C4-2B (cell line): ENCODE data around the gene B3GALT4.

ENCODE experiments used
- H3K27ac ChIP-seq: fragments of 450-650 bp; 2 replicates; pipeline ENCODE4 v1.5.1; 2017
- CTCF ChIP-seq: fragments of 450-650 bp; conservative IDR thresholded peaks from 2 replicates; pipeline ENCODE4 v1.5.1; 2017; ENCODE audit warnings: mild to moderate bottlenecking
- ZFX ChIP-seq: fragments of 450-650 bp; IDR thresholded peaks from 2 replicates; pipeline ENCODE4 v1.6.1; 2017

Gene B3GALT4

GRCh38 chr6:33304216-33304615 is 27.3 kb downstream of the B3GALT4 start:
- no peak overlapping the region for H3K27ac ChIP-seq
- TF ChIP-seq ZFX = no peak
- TF ChIP-seq CTCF = no peak

GRCh38 chr6:33305052-33305451 is 28.1 kb downstream of the B3GALT4 start:
- no peak overlapping the region for H3K27ac ChIP-seq
- no peak for TF ChIP-seq ZFX
- TF ChIP-seq CTCF = no peak

- TF ChIP-seq CTCF (no peak), ZFX (no peak)
- no peak overlapping the region for H3K27ac ChIP-seq
Measured at GRCh38 chr6:33306356-33306755, 29.4 kb downstream of the B3GALT4 start.

- peak overlapping the region; percentile 93 for H3K27ac ChIP-seq
- TF ChIP-seq ZFX = no peak
Measured at GRCh38 chr6:33312361-33313104, 35.6 kb downstream of the B3GALT4 start.

GRCh38 chr6:33313105-33313708 is 36.3 kb downstream of the B3GALT4 start:
- H3K27ac ChIP-seq = peak overlapping the region; percentile 93
- no peak for TF ChIP-seq ZFX
- no peak for TF ChIP-seq CTCF

GRCh38 chr6:33313709-33314514 is 37.0 kb downstream of the B3GALT4 start, which contains the start of gene TAPBP:
Gene TAPBP (minus strand): TSS chr6:33314078. CDS start chr6:33314041, 37 bp downstream.
- H3K27ac ChIP-seq = peak within 1 kb of the TSS; percentile 93
- TF ChIP-seq CTCF (no peak), ZFX (peak; percentile 68; the same call in 1 of the 2 replicates)

GRCh38 chr6:33314515-33314942 is 37.6 kb downstream of the B3GALT4 start:
- TF ChIP-seq CTCF (no peak), ZFX (no peak)
- H3K27ac ChIP-seq = peak overlapping the region; percentile 93
